K562 (cell line): ENCODE measurements around the gene RPL36AL. TPM values are rescaled to one million over a fixed set of nuclear protein-coding genes. Genes with fewer than 3 reads are reported as not detected.

ENCODE experiments used
- MCM5 ChIP-seq: fragments of 450-650 bp; IDR thresholded peaks from 2 replicates; pipeline ENCODE4 v1.6.1; 2016; ENCODE audit warnings: low read depth
- MTA2 ChIP-seq: fragments of 450-650 bp; IDR thresholded peaks from 2 replicates; pipeline ENCODE4 v1.6.1; 2016; ENCODE audit warnings: low read depth
- MTA3 ChIP-seq: fragments of 450-650 bp; formaldehyde crosslinking; IDR thresholded peaks from 2 replicates; pipeline ENCODE4 v1.6.1; 2017; ENCODE audit warnings: mild to moderate bottlenecking, borderline replicate concordance
- NR3C1 ChIP-seq: sonication (generic); formaldehyde crosslinking; IDR thresholded peaks from 2 replicates; pipeline ENCODE4 v1.8.1; 2022; ENCODE audit warnings: missing genetic modification reagents
- NRF1 ChIP-seq, 2 experiments: fragments of 450-650 bp; IDR thresholded peaks in 1 of 2; conservative IDR thresholded peaks in 1 of 2; 2 replicates each; pipeline ENCODE4 v1.6.1; 2014; ENCODE audit warnings: mild to moderate bottlenecking in 2 of 2
- PML ChIP-seq: IDR thresholded peaks from 2 replicates; pipeline ENCODE4 v1.6.1; 2012; ENCODE audit warnings: low read length, inconsistent platforms
- PRMT5 ChIP-seq: sonication (generic); formaldehyde crosslinking; IDR thresholded peaks from 2 replicates; pipeline ENCODE4 v1.5.0; 2020; ENCODE audit warnings: missing genetic modification reagents
- RBM22 ChIP-seq: fragments of 200-400 bp; formaldehyde crosslinking; IDR thresholded peaks from 2 replicates; pipeline ENCODE4 v1.6.1; 2018; ENCODE audit warnings: low read length, low read depth; ENCODE audit not compliant: poor library complexity, severe bottlenecking
- SLC30A9 ChIP-seq: fragments of 250-450 bp; sonication (Bioruptor Pico); IDR thresholded peaks from 2 replicates; pipeline ENCODE4 v1.8.0; 2022; ENCODE audit warnings: mild to moderate bottlenecking, moderate library complexity
- SOX6 ChIP-seq: fragments of 450-650 bp; IDR thresholded peaks from 2 replicates; pipeline ENCODE4 v1.6.1; 2014; ENCODE audit warnings: mild to moderate bottlenecking
- U2AF1 ChIP-seq: fragments of 200-400 bp; formaldehyde crosslinking; optimal IDR thresholded peaks from 2 replicates; pipeline ENCODE3; 2017; ENCODE audit warnings: mild to moderate bottlenecking, low read depth, low read length, moderate library complexity
- XRCC4 ChIP-seq: IDR thresholded peaks from one replicate; pipeline ENCODE4 v1.6.1; 2011; ENCODE audit not compliant: insufficient read depth, insufficient read length; ENCODE audit errors: extremely low read depth
- ZBTB17 ChIP-seq: fragments of 450-650 bp; formaldehyde crosslinking; IDR thresholded peaks from 2 replicates; pipeline ENCODE4 v1.4.0; 2020; ENCODE audit warnings: mild to moderate bottlenecking
- ZFP30 ChIP-seq: fragments of 250-450 bp; sonication (Bioruptor Pico); IDR thresholded peaks from 2 replicates; pipeline ENCODE4 v1.8.0; 2022; ENCODE audit warnings: moderate library complexity, mild to moderate bottlenecking, inconsistent platforms, borderline replicate concordance
- ZNF121 ChIP-seq: sonication (generic); formaldehyde crosslinking; conservative IDR thresholded peaks from 2 replicates; pipeline ENCODE4 v1.8.0; 2022; ENCODE audit warnings: missing genetic modification reagents
- ZNF197 ChIP-seq: fragments of 200-800 bp; sonication (Bioruptor generic); IDR thresholded peaks from 2 replicates; pipeline ENCODE4 v1.6.1; 2016; ENCODE audit warnings: low read depth, missing genetic modification characterization, missing compliant biosample characterization
- ZNF282 ChIP-seq: sonication (generic); formaldehyde crosslinking; IDR thresholded peaks from 2 replicates; pipeline ENCODE4 v1.8.1; 2023; ENCODE audit warnings: missing genetic modification reagents
- ZNF695 ChIP-seq: fragments of 450-650 bp; formaldehyde crosslinking; IDR thresholded peaks from 2 replicates; pipeline ENCODE4 v1.4.0; 2020; ENCODE audit warnings: mild to moderate bottlenecking, moderate library complexity
- ZNF75A ChIP-seq: fragments of 450-650 bp; formaldehyde crosslinking; IDR thresholded peaks from 2 replicates; pipeline ENCODE4 v1.4.0; 2020; ENCODE audit warnings: mild to moderate bottlenecking
- polyA plus RNA-seq, 8 experiments: library from polyadenylated mRNA; depleted of rRNA in 4 of 8; stranded (reverse) in 5 of 8; unstranded in 3 of 8; fragments of >200 nt; fragmentation: Nextera tagmentation in 2 of 8; fragmentation: Illumina TruSeq in 1 of 8; extraction: Ambion mirVana in 2 of 8; extraction: Trizol in 1 of 8; gene quantifications; 2 replicates each; pipeline versions ENCODE4 v1.2.1 to v1.2.3, GENCODE V29; 2011 to 2014; ENCODE audit warnings: inconsistent platforms in 1 of 8, missing spikeins in 1 of 8
- total RNA-seq, 7 experiments: library from RNA; depleted of rRNA in 6 of 7; stranded (reverse); fragments of >200 nt in 6 of 7; fragmentation: Illumina TruSeq in 2 of 7; extraction: Trizol in 2 of 7; gene quantifications; 2 replicates each; pipeline versions ENCODE4 v1.2.1 to v1.2.3, GENCODE V29; 2011 to 2021; ENCODE audit warnings: low replicate concordance in 1 of 7
- TF ChIP-seq, protein P1 (sequence below): sonication (generic); formaldehyde crosslinking; IDR thresholded peaks from 2 replicates; pipeline ENCODE4 v1.8.1; 2023; ENCODE audit warnings: mild to moderate bottlenecking, missing genetic modification reagents
- TF ChIP-seq, protein P2 (sequence below), 2 experiments: IDR thresholded peaks in 1 of 2; conservative IDR thresholded peaks in 1 of 2; 2 replicates each; pipeline ENCODE4 v1.6.1; 2016; ENCODE audit warnings: low read depth in 2 of 2, mild to moderate bottlenecking in 1 of 2, missing compliant biosample characterization in 1 of 2, missing genetic modification characterization in 1 of 2, moderate library complexity in 1 of 2
- TF ChIP-seq, protein P3 (sequence below): fragments of 450-650 bp; conservative IDR thresholded peaks from 2 replicates; pipeline ENCODE4 v1.6.1; 2016; ENCODE audit warnings: missing genetic modification characterization, low read depth, mild to moderate bottlenecking, missing compliant biosample characterization, moderate library complexity

Gene RPL36AL
- total and polyA plus RNA-seq, 9 of the 15 experiments (the other 6 are each of a cell fraction or from before 2014, with no cell fraction given), result 146 to 674 (median 360) TPM

DNA sequence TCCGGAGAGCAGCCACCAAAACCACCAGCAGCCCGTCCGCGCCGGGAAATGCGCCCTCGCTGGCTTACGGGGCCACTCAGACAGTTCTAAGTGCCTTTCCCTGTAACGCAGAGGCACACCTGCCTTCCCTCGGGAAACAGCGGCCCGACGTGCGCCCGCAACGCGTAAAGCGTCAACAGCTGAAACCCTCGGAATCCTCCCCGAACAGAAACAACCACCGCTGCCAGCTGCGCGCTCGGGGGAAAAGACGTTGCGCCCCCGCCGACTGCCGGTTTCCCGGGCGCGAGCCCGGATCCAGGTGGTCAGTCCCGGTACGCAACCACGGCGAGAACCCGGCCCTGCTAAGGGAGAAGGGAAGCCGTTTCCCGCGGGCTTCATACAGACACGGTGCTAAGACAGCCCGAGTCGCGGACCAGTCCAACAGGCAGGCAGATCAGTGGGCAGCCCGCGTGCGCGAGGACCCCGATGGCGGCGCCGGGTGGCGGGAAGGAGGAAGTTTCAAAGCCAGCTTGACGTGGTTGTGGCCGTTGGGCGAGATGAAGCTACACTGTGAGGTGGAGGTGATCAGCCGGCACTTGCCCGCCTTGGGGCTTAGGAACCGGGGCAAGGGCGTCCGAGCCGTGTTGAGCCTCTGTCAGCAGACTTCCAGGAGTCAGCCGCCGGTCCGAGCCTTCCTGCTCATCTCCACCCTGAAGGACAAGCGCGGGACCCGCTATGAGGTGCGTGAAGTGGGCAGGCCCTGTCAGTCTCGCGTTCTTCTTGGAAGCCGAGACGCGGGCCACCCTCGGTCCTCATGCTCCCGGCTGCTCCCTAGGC lies 21.7 kb downstream of the RPL36AL start, which contains the start of gene LRR1 (continued):
- TF ChIP-seq, protein P1, sequence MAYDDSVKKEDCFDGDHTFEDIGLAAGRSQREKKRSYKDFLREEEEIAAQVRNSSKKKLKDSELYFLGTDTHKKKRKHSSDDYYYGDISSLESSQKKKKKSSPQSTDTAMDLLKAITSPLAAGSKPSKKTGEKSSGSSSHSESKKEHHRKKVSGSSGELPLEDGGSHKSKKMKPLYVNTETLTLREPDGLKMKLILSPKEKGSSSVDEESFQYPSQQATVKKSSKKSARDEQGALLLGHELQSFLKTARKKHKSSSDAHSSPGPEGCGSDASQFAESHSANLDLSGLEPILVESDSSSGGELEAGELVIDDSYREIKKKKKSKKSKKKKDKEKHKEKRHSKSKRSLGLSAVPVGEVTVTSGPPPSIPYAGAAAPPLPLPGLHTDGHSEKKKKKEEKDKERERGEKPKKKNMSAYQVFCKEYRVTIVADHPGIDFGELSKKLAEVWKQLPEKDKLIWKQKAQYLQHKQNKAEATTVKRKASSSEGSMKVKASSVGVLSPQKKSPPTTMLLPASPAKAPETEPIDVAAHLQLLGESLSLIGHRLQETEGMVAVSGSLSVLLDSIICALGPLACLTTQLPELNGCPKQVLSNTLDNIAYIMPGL (CRISPR knock-in tag), result no peak
- TF ChIP-seq PRMT5 (CRISPR knock-in tag) (no peak), NR3C1 (CRISPR knock-in tag) (no peak), ZNF197 (CRISPR knock-in tag) (no peak), ZNF121 (CRISPR knock-in tag) (no peak), MTA2 (no peak), SOX6 (no peak), ZNF282 (CRISPR knock-in tag) (no peak), PML (no peak), ZNF695 (CRISPR knock-in tag) (no peak), RBM22 (peak; percentile 22), ZFP30 (CRISPR knock-in tag) (no peak), SLC30A9 (CRISPR knock-in tag) (no peak), ZBTB17 (CRISPR knock-in tag) (0 out of 2 replicates have a peak, but pooled peaks have one; percentile 9), U2AF1 (no peak), NRF1 (conservative IDR thresholded peaks at IDR 0.05 in 1 of 2, IDR thresholded peaks at IDR 0.05 in 1 of 2) (peak; percentile 78 to 83), ZNF75A (CRISPR knock-in tag) (no peak), MTA3 (0 out of 2 replicates have a peak, but pooled peaks have one; percentile 59), XRCC4 (no peak), MCM5 (no peak)
- TF ChIP-seq, protein P2, sequence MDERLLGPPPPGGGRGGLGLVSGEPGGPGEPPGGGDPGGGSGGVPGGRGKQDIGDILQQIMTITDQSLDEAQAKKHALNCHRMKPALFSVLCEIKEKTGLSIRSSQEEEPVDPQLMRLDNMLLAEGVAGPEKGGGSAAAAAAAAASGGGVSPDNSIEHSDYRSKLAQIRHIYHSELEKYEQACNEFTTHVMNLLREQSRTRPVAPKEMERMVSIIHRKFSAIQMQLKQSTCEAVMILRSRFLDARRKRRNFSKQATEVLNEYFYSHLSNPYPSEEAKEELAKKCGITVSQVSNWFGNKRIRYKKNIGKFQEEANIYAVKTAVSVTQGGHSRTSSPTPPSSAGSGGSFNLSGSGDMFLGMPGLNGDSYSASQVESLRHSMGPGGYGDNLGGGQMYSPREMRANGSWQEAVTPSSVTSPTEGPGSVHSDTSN (CRISPR knock-in tag; IDR thresholded peaks at IDR 0.05; ENCODE audit: low read depth), result no peak
- TF ChIP-seq, protein P2 (tag; conservative IDR thresholded peaks at IDR 0.05; ENCODE audit: low read depth), result no peak
- TF ChIP-seq, protein P3, sequence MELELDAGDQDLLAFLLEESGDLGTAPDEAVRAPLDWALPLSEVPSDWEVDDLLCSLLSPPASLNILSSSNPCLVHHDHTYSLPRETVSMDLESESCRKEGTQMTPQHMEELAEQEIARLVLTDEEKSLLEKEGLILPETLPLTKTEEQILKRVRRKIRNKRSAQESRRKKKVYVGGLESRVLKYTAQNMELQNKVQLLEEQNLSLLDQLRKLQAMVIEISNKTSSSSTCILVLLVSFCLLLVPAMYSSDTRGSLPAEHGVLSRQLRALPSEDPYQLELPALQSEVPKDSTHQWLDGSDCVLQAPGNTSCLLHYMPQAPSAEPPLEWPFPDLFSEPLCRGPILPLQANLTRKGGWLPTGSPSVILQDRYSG (tag), result no peak
